ENCODE data around the gene SYTL3.

Gene SYTL3

DNA sequence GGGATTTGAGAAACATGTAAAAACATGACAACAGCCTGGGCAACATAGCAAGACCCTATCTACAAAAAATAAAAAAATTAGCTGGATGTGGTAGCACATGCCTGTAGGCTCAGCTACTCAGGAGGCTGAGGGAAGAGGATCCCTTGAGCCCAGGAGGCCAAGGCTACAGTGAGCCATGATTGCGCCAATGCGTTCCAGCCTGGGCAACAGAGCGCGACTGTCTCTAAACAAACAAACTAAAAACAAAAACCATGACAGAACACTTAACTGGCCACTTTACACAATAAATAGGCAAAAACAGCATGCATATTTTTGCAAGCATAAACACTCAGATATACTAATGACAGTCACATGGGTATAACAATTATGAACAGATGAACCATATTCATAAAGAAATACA lies 60.0 kb downstream of the SYTL3 start:
- DNase-seq (ENCODE audit: low spot score in 2 of 2), result no peak
- H3K4me3 ChIP-seq, result no peak overlapping the region
- H3K27me3 ChIP-seq (ENCODE audit: low read depth), result no peaks in the 10 kb centered on the region
- no peaks in the 10 kb centered on the region for H3K36me3 ChIP-seq (replicated peaks)
- no peaks in the 10 kb centered on the region for H3K4me1 ChIP-seq
- in situ Hi-C loops (cut with MboI; ENCODE audit: low sequenced_read_pairs), result loop anchor here (10.0 to 25.0 kb wide), 2 partner anchors 265 to 402 kb away; no protein-coding TSS in a partner anchor
- no peaks in the 10 kb centered on the region for H3K9me3 ChIP-seq

GRCh38 chr6:158711264-158711663 lies 61.4 kb downstream of the SYTL3 start:
- Histone ChIP-seq H3K4me1 (no peaks in the 10 kb centered on the region), H3K4me3 (no peak overlapping the region), H3K9me3 (no peaks in the 10 kb centered on the region), H3K36me3 (replicated peaks) (no peaks in the 10 kb centered on the region), H3K27me3 (ENCODE audit: low read depth) (no peaks in the 10 kb centered on the region)
- in situ Hi-C loops (cut with MboI; ENCODE audit: low sequenced_read_pairs), result loop anchor here (25.0 kb wide), 1 partner anchor 401 kb away; no protein-coding TSS in a partner anchor
- DNase-seq (ENCODE audit: low spot score in 2 of 2), result no peak

DNA sequence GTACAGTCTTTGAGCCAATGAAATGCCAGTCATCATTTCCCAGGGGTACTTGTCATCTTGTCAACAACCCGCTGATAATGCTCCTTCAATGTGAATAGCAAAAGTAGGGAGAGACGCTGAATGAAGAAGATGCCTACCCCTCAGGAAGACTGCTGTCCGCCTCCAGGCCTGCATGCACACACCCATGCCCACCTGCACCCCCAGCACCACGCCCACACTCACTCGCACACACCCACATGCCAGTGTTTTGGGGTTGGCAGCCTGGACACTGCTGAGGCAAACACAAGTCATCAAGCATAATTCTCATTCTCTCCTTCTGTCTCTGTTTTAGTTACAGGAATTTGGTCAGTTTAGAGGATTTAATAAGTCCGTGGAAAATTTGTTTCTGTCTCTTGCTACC lies 63.6 kb downstream of the SYTL3 start:
- H3K27me3 ChIP-seq (ENCODE audit: low read depth), result no peaks in the 10 kb centered on the region
- H3K4me3 ChIP-seq, result no peak overlapping the region
- in situ Hi-C loops (cut with MboI; ENCODE audit: low sequenced_read_pairs), result loop anchor here (25.0 kb wide), 1 partner anchor 399 kb away; no protein-coding TSS in a partner anchor
- H3K9me3 ChIP-seq, result no peaks in the 10 kb centered on the region
- H3K36me3 ChIP-seq (replicated peaks), result no peaks in the 10 kb centered on the region
- DNase-seq (ENCODE audit: low spot score in 2 of 2), result no peak
- no peaks in the 10 kb centered on the region for H3K4me1 ChIP-seq

- Histone ChIP-seq H3K36me3 (replicated peaks) (no peaks in the 10 kb centered on the region), H3K4me1 (no peaks in the 10 kb centered on the region), H3K27me3 (ENCODE audit: low read depth) (no peaks in the 10 kb centered on the region), H3K4me3 (no peak overlapping the region), H3K9me3 (no peaks in the 10 kb centered on the region)
- DNase-seq (ENCODE audit: low spot score in 2 of 2), result no peak
- in situ Hi-C loops (cut with MboI; ENCODE audit: low sequenced_read_pairs), result loop anchor here (25.0 kb wide), 1 partner anchor 398 kb away; no protein-coding TSS in a partner anchor
These were observed 64.9 kb downstream of the SYTL3 start for GRCh38 chr6:158714706-158715105.

DNA sequence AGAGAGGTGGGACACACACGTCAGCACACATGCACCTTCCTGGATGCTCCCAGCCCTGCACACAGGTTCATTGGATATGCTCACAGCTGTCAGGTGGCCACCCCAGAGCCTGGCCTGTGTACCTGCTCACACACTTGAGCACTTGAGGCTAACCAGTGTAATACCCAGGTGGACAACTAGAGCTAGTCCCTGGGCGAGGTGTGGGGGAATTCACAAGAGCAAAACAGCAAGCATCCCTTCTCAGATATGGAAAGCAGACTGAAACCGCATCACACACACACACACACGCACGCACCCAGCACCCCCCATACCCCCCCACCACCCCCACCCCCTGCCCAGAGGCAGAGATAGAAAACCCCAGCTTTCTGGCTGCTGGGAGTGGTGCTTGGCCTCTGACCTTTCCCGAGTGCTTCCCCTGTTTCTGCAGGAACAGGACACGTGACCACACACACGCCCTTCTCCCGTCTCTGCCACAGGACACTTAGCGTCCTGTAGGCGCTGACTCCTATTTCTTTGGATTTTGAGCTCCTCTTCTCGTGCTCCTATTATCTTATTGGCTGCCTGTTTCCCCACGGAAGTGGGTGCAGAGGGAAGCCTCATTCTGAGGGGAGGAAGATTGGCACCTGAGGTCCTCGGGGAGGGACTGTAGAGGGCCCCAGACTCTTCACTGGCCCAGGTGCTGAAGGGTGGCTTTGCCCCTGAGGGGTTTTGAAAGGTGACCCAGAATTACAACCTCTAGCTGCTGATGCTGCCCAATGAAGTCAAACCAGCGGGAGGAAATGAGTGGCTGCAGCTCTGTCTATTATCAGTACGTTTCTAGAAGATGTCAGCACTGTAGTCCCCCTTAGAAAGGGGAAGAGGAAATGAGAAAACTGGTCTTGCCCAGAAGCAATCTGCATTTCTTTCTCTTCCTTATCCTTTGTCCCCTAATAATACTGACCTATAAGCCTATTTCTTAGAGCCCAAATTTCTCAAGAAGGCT lies 65.8 kb downstream of the SYTL3 start:
- in situ Hi-C loops (cut with MboI; ENCODE audit: low sequenced_read_pairs), result loop anchor here (25.0 kb wide), 1 partner anchor 397 kb away; no protein-coding TSS in a partner anchor
- no peak for DNase-seq (ENCODE audit: low spot score in 2 of 2)

GRCh38 chr6:158717341-158718330 lies 67.8 kb downstream of the SYTL3 start:
- in situ Hi-C loops (cut with MboI; ENCODE audit: low sequenced_read_pairs), result loop anchor here (25.0 kb wide), 1 partner anchor 395 kb away; no protein-coding TSS in a partner anchor

More for the DNA sequence above, 65.8 kb downstream of the SYTL3 start:
- Histone ChIP-seq H3K36me3 (replicated peaks) (no peaks in the 10 kb centered on the region), H3K9me3 (no peaks in the 10 kb centered on the region), H3K4me3 (no peak overlapping the region), H3K4me1 (no peaks in the 10 kb centered on the region), H3K27me3 (ENCODE audit: low read depth) (no peaks in the 10 kb centered on the region)

GRCh38 chr6:158718461-158719046 lies 68.7 kb downstream of the SYTL3 start:
- Histone ChIP-seq H3K4me1 (no peaks in the 10 kb centered on the region), H3K4me3 (no peak overlapping the region), H3K9me3 (no peaks in the 10 kb centered on the region), H3K27me3 (ENCODE audit: low read depth) (no peaks in the 10 kb centered on the region), H3K36me3 (replicated peaks) (no peaks in the 10 kb centered on the region)
- peak; percentile 15 to 66 for DNase-seq (ENCODE audit: low spot score in 2 of 2)
- in situ Hi-C loops (cut with MboI; ENCODE audit: low sequenced_read_pairs), result loop anchor here (25.0 kb wide), 1 partner anchor 394 kb away; no protein-coding TSS in a partner anchor

More at GRCh38 chr6:158717341-158718330, 67.8 kb downstream of the SYTL3 start:
- Histone ChIP-seq H3K4me1 (no peaks in the 10 kb centered on the region), H3K27me3 (ENCODE audit: low read depth) (no peaks in the 10 kb centered on the region), H3K9me3 (no peaks in the 10 kb centered on the region), H3K4me3 (no peak overlapping the region), H3K36me3 (replicated peaks) (no peaks in the 10 kb centered on the region)
- DNase-seq (ENCODE audit: low spot score in 2 of 2), result no peak

GRCh38 chr6:158722176-158722729 lies 72.4 kb downstream of the SYTL3 start:
- no peaks in the 10 kb centered on the region for H3K4me1 ChIP-seq
- H3K36me3 ChIP-seq (replicated peaks), result no peaks in the 10 kb centered on the region
- H3K9me3 ChIP-seq, result no peaks in the 10 kb centered on the region
- in situ Hi-C loops (cut with MboI; ENCODE audit: low sequenced_read_pairs), result loop anchor here (25.0 kb wide), 1 partner anchor 390 kb away; no protein-coding TSS in a partner anchor
- no peaks in the 10 kb centered on the region for H3K27me3 ChIP-seq (ENCODE audit: low read depth)
- DNase-seq (ENCODE audit: low spot score in 2 of 2), result no peak
- H3K4me3 ChIP-seq, result no peak overlapping the region

DNA sequence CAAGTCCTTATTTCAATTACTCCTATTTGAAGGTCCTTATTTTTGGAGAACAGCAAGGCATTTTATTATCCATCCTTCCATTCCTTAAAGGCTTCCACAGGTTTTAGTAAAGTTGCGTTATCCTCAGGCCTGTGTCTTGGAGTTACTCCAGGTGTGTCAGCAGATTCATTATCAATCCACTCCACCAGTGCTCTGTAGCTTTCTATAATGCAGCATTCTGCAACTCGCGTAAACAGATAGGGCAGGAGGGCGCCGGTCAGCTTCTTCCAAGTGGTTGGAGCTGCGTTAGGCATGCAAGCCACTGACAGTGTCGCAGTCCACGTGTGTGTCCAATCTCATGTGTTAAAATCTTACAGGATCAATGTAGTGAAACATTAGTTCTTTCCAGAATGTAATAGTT lies 75.8 kb downstream of the SYTL3 start:
- in situ Hi-C loops (cut with MboI; ENCODE audit: low sequenced_read_pairs), result no loop called here
- Histone ChIP-seq H3K27me3 (ENCODE audit: low read depth) (no peaks in the 10 kb centered on the region), H3K9me3 (0 out of 2 replicates have a peak, but pooled peaks cover 3% of the 10 kb centered on the region), H3K36me3 (replicated peaks) (no peaks in the 10 kb centered on the region), H3K4me3 (no peak overlapping the region), H3K4me1 (no peaks in the 10 kb centered on the region)
- no peak for DNase-seq (ENCODE audit: low spot score in 2 of 2)

- DNase-seq (ENCODE audit: low spot score in 2 of 2), result no peak
- no peak overlapping the region for H3K4me3 ChIP-seq
These were observed 80.2 kb downstream of the SYTL3 start for GRCh38 chr6:158729906-158730540.

GRCh38 chr6:158730541-158730907 lies 80.7 kb downstream of the SYTL3 start:
- in situ Hi-C loops (cut with MboI; ENCODE audit: low sequenced_read_pairs), result no loop called here
- Histone ChIP-seq H3K9me3 (0 out of 2 replicates have a peak, but pooled peaks cover 3% of the 10 kb centered on the region), H3K4me3 (no peak overlapping the region), H3K27me3 (ENCODE audit: low read depth) (no peaks in the 10 kb centered on the region), H3K4me1 (no peaks in the 10 kb centered on the region), H3K36me3 (replicated peaks) (no peaks in the 10 kb centered on the region)
- DNase-seq (ENCODE audit: low spot score in 2 of 2), result no peak

More at GRCh38 chr6:158729906-158730540, 80.2 kb downstream of the SYTL3 start:
- H3K36me3 ChIP-seq (replicated peaks), result no peaks in the 10 kb centered on the region
- in situ Hi-C loops (cut with MboI; ENCODE audit: low sequenced_read_pairs), result no loop called here
- no peaks in the 10 kb centered on the region for H3K27me3 ChIP-seq (ENCODE audit: low read depth)
- 0 out of 2 replicates have a peak, but pooled peaks cover 3% of the 10 kb centered on the region for H3K9me3 ChIP-seq
- H3K4me1 ChIP-seq, result no peaks in the 10 kb centered on the region

DNA sequence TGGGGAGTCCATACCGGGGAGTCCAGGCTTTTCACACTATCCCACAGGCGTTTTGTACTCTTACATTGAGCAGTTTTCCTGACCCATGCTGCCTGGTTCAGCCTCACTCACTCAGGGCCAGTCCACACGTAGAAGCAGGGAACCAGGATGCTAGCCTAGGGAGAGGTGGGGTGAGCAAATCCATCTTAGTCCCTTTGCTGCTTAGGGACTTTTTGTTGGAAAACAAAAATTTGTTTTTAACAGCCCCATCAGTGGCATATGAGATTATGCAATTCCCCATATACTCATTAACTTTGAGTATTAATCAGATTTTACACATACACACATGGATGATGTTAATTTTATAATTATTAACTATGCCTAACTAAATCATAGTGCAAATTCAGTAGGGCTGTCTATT lies 85.2 kb downstream of the SYTL3 start:
- no peaks in the 10 kb centered on the region for H3K27me3 ChIP-seq (ENCODE audit: low read depth)
- H3K4me3 ChIP-seq, result no peak overlapping the region
- peaks cover under 1% of the 10 kb centered on the region; the same call in 1 of the 2 replicates for H3K9me3 ChIP-seq
- H3K4me1 ChIP-seq, result no peaks in the 10 kb centered on the region
- DNase-seq (ENCODE audit: low spot score in 2 of 2), result no peak
- H3K36me3 ChIP-seq (replicated peaks), result no peaks in the 10 kb centered on the region
- in situ Hi-C loops (cut with MboI; ENCODE audit: low sequenced_read_pairs), result no loop called here
